Activated CD4-positive, CD25-positive, alpha-beta regulatory T cell treated with anti-CD3 and anti-CD28 coated beads, Interleukin-2, amount 50 U/mL, for 72 hours (primary cell): Measurements from ENCODE around the gene NFE2L1.
"Not testable (repeated sequence)": the region's sequence is repeated elsewhere in the genome, so short reads cannot be mapped to it uniquely, and the experiment has no call there.

Experiments used
- DNase-seq: peaks from one replicate; pipeline ENCODE4 v3.0.0; 2021

Gene NFE2L1

GRCh38 chr17:48047741-48048383 lies at the start of gene NFE2L1:
Gene NFE2L1, plus strand, starts transcription at chr17:48048359. Its CDS starts 2,760 bp downstream, at chr17:48051119.
- DNase-seq, result peak; percentile 94

GRCh38 chr17:47999582-47999981 lies 48.6 kb upstream of the NFE2L1 start:
- no peak for DNase-seq

GRCh38 chr17:48001197-48001596 lies 47.0 kb upstream of the NFE2L1 start:
- DNase-seq, result no peak

- not testable (repeated sequence) for DNase-seq
Measured at GRCh38 chr17:48001657-48002056, 46.5 kb upstream of the NFE2L1 start.

- no peak for DNase-seq
Measured at GRCh38 chr17:48002266-48002915, 45.8 kb upstream of the NFE2L1 start.

- DNase-seq, result no peak
Measured at GRCh38 chr17:48002916-48003416, 45.2 kb upstream of the NFE2L1 start.

GRCh38 chr17:48003417-48004151 lies 44.6 kb upstream of the NFE2L1 start:
- DNase-seq, result no peak

- DNase-seq, result no peak
Measured at GRCh38 chr17:48004983-48005382, 43.2 kb upstream of the NFE2L1 start.

- no peak for DNase-seq
Measured at GRCh38 chr17:48006936-48007709, 41.0 kb upstream of the NFE2L1 start.

GRCh38 chr17:48010193-48010592 lies 38.0 kb upstream of the NFE2L1 start:
- DNase-seq, result no peak

- DNase-seq, result no peak
Measured at GRCh38 chr17:48011405-48012150, 36.6 kb upstream of the NFE2L1 start.

GRCh38 chr17:48012151-48012520 lies 36.0 kb upstream of the NFE2L1 start:
- peak; percentile 59 for DNase-seq

- DNase-seq, result no peak
Measured at GRCh38 chr17:48012654-48013053, 35.5 kb upstream of the NFE2L1 start.

GRCh38 chr17:48013876-48014594 lies 34.1 kb upstream of the NFE2L1 start:
- DNase-seq, result no peak

- DNase-seq, result no peak
Measured at GRCh38 chr17:48014595-48015111, 33.5 kb upstream of the NFE2L1 start.

- DNase-seq, result no peak
Measured at GRCh38 chr17:48016112-48016511, 32.0 kb upstream of the NFE2L1 start.

GRCh38 chr17:48017817-48018158 lies 30.4 kb upstream of the NFE2L1 start:
- not testable (repeated sequence) for DNase-seq

GRCh38 chr17:48021934-48022333 lies 26.2 kb upstream of the NFE2L1 start:
- no peak for DNase-seq

- DNase-seq, result no peak
Measured at GRCh38 chr17:48022901-48023300, 25.3 kb upstream of the NFE2L1 start.

GRCh38 chr17:48023400-48024148 lies 24.6 kb upstream of the NFE2L1 start:
- DNase-seq, result peak; percentile 51
